ENCODE results near the gene STARD7.
"Not testable (repeated sequence)": the region's sequence is repeated elsewhere in the genome, so short reads cannot be mapped to it uniquely, and the experiment has no call there.

The STARD7 gene

GRCh38 chr2:96167407-96168013 is 41.1 kb downstream of the STARD7 start:
- DNase-seq (ENCODE audit: insufficient read length, low spot score) (no peak), FAIRE-seq (no peak)

DNA sequence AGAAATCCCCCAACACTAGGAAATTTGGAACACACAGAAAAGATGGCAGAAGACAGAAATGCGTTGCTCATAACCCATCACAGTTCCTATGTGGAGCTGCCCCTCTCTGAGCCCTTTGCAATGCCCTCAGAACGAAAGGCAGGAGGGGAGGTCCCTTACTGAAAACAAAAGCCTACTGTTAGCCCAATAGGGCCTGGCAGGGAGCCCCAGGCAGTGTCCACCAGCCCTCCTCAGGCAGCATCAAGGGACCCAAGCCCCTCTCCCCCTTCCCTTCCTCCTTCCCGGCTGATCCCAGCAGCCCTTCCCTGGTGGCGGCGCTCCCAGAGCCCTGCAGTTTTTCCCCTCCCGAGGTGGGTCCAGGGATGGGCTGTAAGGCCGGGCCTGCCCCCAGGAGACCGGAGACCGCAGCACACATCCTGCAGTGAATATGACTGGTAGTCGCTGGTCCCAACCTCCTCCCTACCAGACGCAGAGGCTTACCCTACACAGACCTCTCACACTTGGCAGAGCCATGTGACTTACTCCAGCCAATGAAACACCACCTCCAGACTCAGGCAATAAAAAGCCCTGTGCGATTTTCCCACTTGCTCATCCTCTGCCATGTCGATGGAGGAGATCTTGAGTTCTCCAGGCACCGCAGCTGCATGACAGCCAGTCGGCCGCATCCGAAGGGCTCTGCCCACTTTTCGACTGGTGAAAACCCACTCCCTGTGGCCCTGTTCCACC is 44.0 kb downstream of the STARD7 start:
- FAIRE-seq (no peak), DNase-seq (ENCODE audit: insufficient read length, low spot score) (no peak)

GRCh38 chr2:96163768-96164429 is 44.7 kb downstream of the STARD7 start:
- DNase-seq (ENCODE audit: insufficient read length, low spot score) (no peak), FAIRE-seq (no peak)

DNA sequence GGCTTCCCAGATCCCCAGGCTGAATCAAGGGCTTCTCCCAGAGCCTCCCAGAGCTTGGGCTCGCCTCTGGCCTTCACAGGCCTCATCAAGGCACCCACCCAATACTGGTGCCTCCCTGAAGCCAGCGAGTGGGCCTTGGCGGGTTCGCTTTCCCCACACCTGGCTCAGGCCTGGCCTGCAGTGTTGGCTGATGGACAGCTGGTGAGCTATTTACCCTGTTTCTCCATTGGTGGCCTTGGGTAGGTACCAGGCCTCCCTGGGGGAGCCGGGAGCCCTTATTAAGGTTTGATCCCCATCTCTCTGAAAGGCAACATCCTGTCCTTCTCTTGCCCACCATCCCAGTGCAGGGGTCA is 45.2 kb downstream of the STARD7 start:
- DNase-seq (ENCODE audit: insufficient read length, low spot score) (no peak), FAIRE-seq (peak; percentile 46)

DNA sequence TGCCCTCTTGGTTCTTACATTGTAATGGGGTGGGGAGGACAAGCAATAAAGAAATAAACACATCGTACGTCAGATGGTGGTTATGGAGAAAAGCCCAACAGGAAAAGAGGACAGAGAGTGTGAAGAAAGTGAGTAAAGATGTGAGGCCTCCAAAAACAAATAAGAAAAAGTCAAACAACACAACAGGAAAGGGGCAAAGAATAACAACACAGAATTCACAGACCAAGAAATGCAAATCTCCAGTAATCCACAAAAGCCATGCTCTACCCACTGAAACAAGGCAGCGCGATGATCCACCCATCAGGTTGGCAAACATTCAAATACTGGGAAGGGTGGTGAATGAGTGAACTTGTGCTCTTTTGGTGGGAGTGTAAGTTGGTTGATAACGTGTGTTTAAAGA is 46.7 kb downstream of the STARD7 start:
- FAIRE-seq (no peak), DNase-seq (ENCODE audit: insufficient read length, low spot score) (no peak)

GRCh38 chr2:96160366-96160765 is 48.3 kb downstream of the STARD7 start:
- FAIRE-seq; DNase-seq (ENCODE audit: insufficient read length, low spot score): not testable (repeated sequence)

DNA sequence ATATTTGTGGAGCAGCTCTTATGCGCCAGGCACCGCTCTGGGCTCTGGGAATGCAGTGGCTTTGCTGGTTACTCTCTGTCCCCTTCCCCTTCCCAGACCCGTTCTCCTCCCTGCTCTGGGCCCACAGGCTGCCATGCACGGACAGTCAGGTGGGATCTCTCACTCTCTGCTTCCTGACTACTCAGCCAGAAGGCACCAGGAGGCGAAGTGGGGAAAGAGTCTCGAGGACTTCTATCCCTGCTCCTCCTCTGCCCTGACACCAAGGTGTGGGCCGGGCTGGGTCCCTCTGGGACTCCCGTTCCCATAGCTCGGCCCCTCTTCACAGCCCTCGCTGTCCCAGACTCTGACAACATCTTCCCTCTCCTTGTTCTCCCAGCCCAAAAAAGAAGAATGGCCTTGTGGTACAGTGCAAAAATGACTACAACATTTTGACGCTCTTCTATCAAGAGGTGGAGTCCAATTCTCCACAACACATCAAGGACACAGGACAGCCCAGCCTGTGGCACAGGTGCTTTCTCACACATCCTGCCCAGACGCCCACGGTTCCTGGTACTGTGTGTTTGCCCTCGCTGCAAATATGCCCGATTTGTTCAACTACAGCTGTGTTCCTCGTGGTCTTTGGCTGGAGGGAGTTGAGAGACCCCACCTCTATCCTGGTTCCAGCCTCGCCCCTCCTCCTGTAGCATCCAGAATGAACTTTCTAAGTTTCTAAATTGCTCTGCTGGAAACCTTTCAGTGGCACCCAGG is 49.4 kb downstream of the STARD7 start:
- DNase-seq (ENCODE audit: insufficient read length, low spot score) (no peak), FAIRE-seq (no peak)

- no peak for FAIRE-seq
- DNase-seq (ENCODE audit: insufficient read length, low spot score) = no peak
These were observed 50.1 kb downstream of the STARD7 start for GRCh38 chr2:96158554-96158940.

GRCh38 chr2:96157649-96158553 is 50.7 kb downstream of the STARD7 start:
- no peak for DNase-seq (ENCODE audit: insufficient read length, low spot score)
- FAIRE-seq = no peak

GRCh38 chr2:96156926-96157648 is 51.5 kb downstream of the STARD7 start:
- DNase-seq (ENCODE audit: insufficient read length, low spot score) (no peak), FAIRE-seq (no peak)

- no peak for DNase-seq (ENCODE audit: insufficient read length, low spot score)
- FAIRE-seq = no peak
These were observed 52.4 kb downstream of the STARD7 start for GRCh38 chr2:96156011-96156820.

GRCh38 chr2:96154506-96155380 is 53.9 kb downstream of the STARD7 start:
- FAIRE-seq (no peak), DNase-seq (ENCODE audit: insufficient read length, low spot score) (no peak)

- no peak for DNase-seq (ENCODE audit: insufficient read length, low spot score)
- peak; percentile 13 for FAIRE-seq
These were observed 54.6 kb downstream of the STARD7 start for GRCh38 chr2:96153991-96154431.

GRCh38 chr2:96153291-96153713 is 55.3 kb downstream of the STARD7 start:
- DNase-seq (ENCODE audit: insufficient read length, low spot score) (no peak), FAIRE-seq (no peak)

GRCh38 chr2:96152304-96153161 is 56.1 kb downstream of the STARD7 start:
- DNase-seq (ENCODE audit: insufficient read length, low spot score) (no peak), FAIRE-seq (peak; percentile 59)

DNA sequence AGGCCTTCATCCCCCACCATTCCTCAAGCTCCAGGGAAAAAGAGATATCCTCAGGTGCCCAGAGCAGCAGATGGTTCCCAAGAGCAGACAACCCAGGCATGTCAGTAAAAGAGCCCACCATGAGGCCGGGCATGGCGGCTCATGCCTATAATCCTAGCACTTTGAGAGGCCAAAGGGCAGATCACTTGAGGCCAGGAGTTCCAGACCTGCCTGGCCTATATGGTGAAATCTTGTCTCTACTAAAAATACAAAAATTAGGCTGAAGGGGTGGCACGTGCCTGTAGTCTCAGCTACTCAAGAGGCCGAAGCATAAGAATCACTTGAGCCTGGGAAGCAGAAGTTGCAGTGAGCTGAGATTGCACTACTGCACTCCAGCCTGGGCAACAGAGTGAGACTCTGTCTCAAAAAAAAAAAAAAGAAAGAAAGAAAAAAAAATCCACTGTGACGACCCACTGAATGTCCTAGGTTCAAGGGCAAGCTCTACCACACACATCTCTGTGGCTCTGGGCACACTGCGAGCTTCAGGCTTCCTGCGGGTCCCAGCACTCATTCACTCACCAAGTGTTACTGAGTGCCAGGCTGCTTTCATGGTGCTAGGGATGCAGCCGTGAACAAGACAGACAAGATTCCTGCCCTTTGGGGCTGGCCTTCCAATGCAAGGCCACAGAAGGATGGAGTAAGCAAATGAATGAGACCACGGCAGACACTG is 56.9 kb downstream of the STARD7 start:
- FAIRE-seq (no peak), DNase-seq (ENCODE audit: insufficient read length, low spot score) (no peak)

Measured in HTR-8/SVneo (cell line).